Osteoblast (primary cell): Measurements from ENCODE around the gene ESPNL. TPM values are rescaled to one million over a fixed set of nuclear protein-coding genes. Genes with fewer than 3 reads are reported as not detected.

ENCODE experiments used
- DNase-seq: peaks from one replicate; pipeline ENCODE4 v3.0.0; 2011; ENCODE audit warnings: low spot score, mixed read lengths; ENCODE audit not compliant: insufficient read length; ENCODE audit errors: missing footprints
- H2AFZ ChIP-seq: 2 replicates; pipeline ENCODE4 v1.6.0; 2011; ENCODE audit warnings: mild to moderate bottlenecking, low read length
- H3K27ac ChIP-seq: 2 replicates; pipeline ENCODE4 v1.5.1; 2011; ENCODE audit warnings: mild to moderate bottlenecking, low read depth, low read length, moderate library complexity
- H3K27me3 ChIP-seq: 2 replicates; pipeline ENCODE4 v1.6.0; 2012; ENCODE audit warnings: mild to moderate bottlenecking, control low read depth, inconsistent platforms, low read length, moderate library complexity; ENCODE audit not compliant: insufficient read depth
- H3K36me3 ChIP-seq: 2 replicates; pipeline ENCODE4 v1.5.1; 2011; ENCODE audit warnings: mild to moderate bottlenecking, low read length, control low read depth, moderate library complexity; ENCODE audit not compliant: insufficient read depth
- H3K4me1 ChIP-seq: 2 replicates; pipeline ENCODE4 v1.5.1; 2011; ENCODE audit warnings: mild to moderate bottlenecking, low read length, control low read depth, moderate library complexity; ENCODE audit not compliant: insufficient read depth
- H3K4me2 ChIP-seq: 2 replicates; pipeline ENCODE4 v1.6.0; 2011; ENCODE audit warnings: mild to moderate bottlenecking, low read length; ENCODE audit not compliant: insufficient read depth
- H3K4me3 ChIP-seq: fragments of 200-600 bp; sonication (generic); 3 replicates; pipeline ENCODE4 v1.5.1; 2012; ENCODE audit warnings: mild to moderate bottlenecking, low read length, inconsistent platforms; ENCODE audit not compliant: insufficient read depth
- H3K79me2 ChIP-seq: 2 replicates; pipeline ENCODE4 v1.6.0; 2012; ENCODE audit warnings: mild to moderate bottlenecking, low read length, control low read depth, inconsistent platforms; ENCODE audit not compliant: insufficient read depth
- H3K9me3 ChIP-seq: 2 replicates; pipeline ENCODE4 v1.5.1; 2011; ENCODE audit warnings: low read depth, low read length, control low read depth
- H4K20me1 ChIP-seq: 2 replicates; pipeline ENCODE4 v1.6.0; 2012; ENCODE audit warnings: mild to moderate bottlenecking, low read length, control low read depth; ENCODE audit not compliant: insufficient read depth
- CTCF ChIP-seq: IDR thresholded peaks from 2 replicates; pipeline ENCODE4 v1.5.1; 2011; ENCODE audit warnings: mild to moderate bottlenecking, low read depth, low read length, moderate library complexity; ENCODE audit errors: extremely low read depth
- total RNA-seq: library from RNA; depleted of rRNA; stranded (reverse); fragments of >200 nt; gene quantifications from 2 replicates; pipeline ENCODE4 v1.2.3, GENCODE V29; 2012

The ESPNL gene
- total RNA-seq, 1 donor = 9.8 TPM

DNA sequence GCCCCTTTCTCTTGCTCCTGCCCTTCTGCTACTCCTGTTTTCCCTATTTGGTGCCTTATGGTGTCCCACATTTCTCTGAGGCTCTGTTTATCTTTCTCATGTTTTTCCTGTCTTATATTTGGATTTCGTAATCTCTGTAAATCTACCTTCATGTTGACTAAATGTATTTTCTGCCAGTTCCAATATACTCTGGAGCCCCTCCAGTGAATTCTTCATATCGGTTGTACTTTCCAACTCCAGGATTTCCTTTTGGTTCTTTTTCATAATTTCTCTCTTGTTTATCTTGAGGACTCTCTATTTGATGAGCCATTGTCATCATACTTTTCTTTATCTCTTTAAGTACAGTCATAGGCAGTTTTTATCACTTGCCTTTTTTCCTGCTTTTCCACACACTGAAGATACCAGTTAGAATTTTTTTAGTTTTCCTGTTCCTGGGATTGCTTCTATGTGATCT lies 20.2 kb upstream of the ESPNL start:
- Histone ChIP-seq H3K79me2 (no peaks in the 10 kb centered on the region), H3K9me3 (no peaks in the 10 kb centered on the region), H3K27ac (no peak overlapping the region)

GRCh38 chr2:238080518-238080917 lies 19.6 kb upstream of the ESPNL start:
- no peak overlapping the region for H3K4me2 ChIP-seq
- no peak overlapping the region for H3K4me3 ChIP-seq
- no peaks in the 10 kb centered on the region for H4K20me1 ChIP-seq
- H3K27me3 ChIP-seq = no peaks in the 10 kb centered on the region
- H3K27ac ChIP-seq = no peak overlapping the region
- H3K9me3 ChIP-seq = no peaks in the 10 kb centered on the region
- DNase-seq = no peak
- H3K36me3 ChIP-seq = peaks cover 14% of the 10 kb centered on the region
- H3K79me2 ChIP-seq = no peaks in the 10 kb centered on the region
- no peaks in the 10 kb centered on the region for H3K4me1 ChIP-seq
- TF ChIP-seq CTCF = no peak
- no peak overlapping the region for H2AFZ ChIP-seq

More for the DNA sequence above, 20.2 kb upstream of the ESPNL start:
- no peak for DNase-seq
- TF ChIP-seq CTCF = no peak
- no peaks in the 10 kb centered on the region for H3K4me1 ChIP-seq
- H3K4me3 ChIP-seq = no peak overlapping the region
- H2AFZ ChIP-seq = no peak overlapping the region
- H3K36me3 ChIP-seq = peaks cover 14% of the 10 kb centered on the region
- no peaks in the 10 kb centered on the region for H3K27me3 ChIP-seq
- H4K20me1 ChIP-seq = no peaks in the 10 kb centered on the region
- no peak overlapping the region for H3K4me2 ChIP-seq

GRCh38 chr2:238081150-238081549 lies 19.0 kb upstream of the ESPNL start:
- no peak overlapping the region for H3K27ac ChIP-seq
- no peaks in the 10 kb centered on the region for H3K79me2 ChIP-seq
- peaks cover 14% of the 10 kb centered on the region for H3K36me3 ChIP-seq
- TF ChIP-seq CTCF = no peak
- H4K20me1 ChIP-seq = no peaks in the 10 kb centered on the region
- H2AFZ ChIP-seq = no peak overlapping the region
- no peak for DNase-seq
- H3K27me3 ChIP-seq = no peaks in the 10 kb centered on the region
- no peak overlapping the region for H3K4me3 ChIP-seq
- no peaks in the 10 kb centered on the region for H3K9me3 ChIP-seq
- no peaks in the 10 kb centered on the region for H3K4me1 ChIP-seq
- no peak overlapping the region for H3K4me2 ChIP-seq

- no peak overlapping the region for H3K4me2 ChIP-seq
- no peaks in the 10 kb centered on the region for H3K9me3 ChIP-seq
- no peaks in the 10 kb centered on the region for H3K27me3 ChIP-seq
- H4K20me1 ChIP-seq = no peaks in the 10 kb centered on the region
- no peak for TF ChIP-seq CTCF
- H2AFZ ChIP-seq = no peak overlapping the region
- H3K79me2 ChIP-seq = no peaks in the 10 kb centered on the region
- H3K27ac ChIP-seq = no peak overlapping the region
- no peak overlapping the region for H3K4me3 ChIP-seq
- peaks cover 14% of the 10 kb centered on the region for H3K36me3 ChIP-seq
- no peaks in the 10 kb centered on the region for H3K4me1 ChIP-seq
- peak; percentile 66 for DNase-seq
Observed at GRCh38 chr2:238081561-238081960, 18.6 kb upstream of the ESPNL start.
